ENCODE data around the gene LMAN1L.
A peak's percentile ranks its signal among the peaks of the same experiment; 100 is the strongest.
"Not testable (repeated sequence)": the region's sequence is repeated elsewhere in the genome, so short reads cannot be mapped to it uniquely, and the experiment has no call there.

LMAN1L gene

GRCh38 chr15:74782259-74783071 is 30.2 kb upstream of the LMAN1L start:
- DNase-seq (ENCODE audit: low read depth in 2 of 3, low spot score in 1 of 3) = no peak

GRCh38 chr15:74783072-74783807 is 29.4 kb upstream of the LMAN1L start:
- no peak for DNase-seq (ENCODE audit: low read depth in 2 of 3, low spot score in 1 of 3)

DNA sequence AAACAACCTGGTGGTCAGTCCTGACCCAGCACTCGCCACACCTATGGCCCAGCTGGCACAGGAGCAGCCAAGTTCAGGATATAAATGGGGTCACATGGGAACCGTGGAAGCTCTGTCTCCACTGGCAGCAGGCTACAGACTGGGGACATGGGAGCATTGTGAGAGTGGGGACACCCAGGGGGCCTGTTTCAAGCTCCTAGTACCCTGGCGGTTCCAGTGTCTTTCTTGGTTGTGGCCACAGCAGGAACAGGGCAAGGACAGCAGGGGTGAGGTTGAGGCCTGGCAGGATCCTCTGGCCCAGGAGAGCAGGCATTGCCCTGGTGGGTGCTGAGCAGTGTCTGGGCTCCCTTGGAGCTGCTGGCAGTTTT is 28.8 kb upstream of the LMAN1L start:
- DNase-seq (ENCODE audit: low read depth in 2 of 3, low spot score in 1 of 3) = no peak

DNA sequence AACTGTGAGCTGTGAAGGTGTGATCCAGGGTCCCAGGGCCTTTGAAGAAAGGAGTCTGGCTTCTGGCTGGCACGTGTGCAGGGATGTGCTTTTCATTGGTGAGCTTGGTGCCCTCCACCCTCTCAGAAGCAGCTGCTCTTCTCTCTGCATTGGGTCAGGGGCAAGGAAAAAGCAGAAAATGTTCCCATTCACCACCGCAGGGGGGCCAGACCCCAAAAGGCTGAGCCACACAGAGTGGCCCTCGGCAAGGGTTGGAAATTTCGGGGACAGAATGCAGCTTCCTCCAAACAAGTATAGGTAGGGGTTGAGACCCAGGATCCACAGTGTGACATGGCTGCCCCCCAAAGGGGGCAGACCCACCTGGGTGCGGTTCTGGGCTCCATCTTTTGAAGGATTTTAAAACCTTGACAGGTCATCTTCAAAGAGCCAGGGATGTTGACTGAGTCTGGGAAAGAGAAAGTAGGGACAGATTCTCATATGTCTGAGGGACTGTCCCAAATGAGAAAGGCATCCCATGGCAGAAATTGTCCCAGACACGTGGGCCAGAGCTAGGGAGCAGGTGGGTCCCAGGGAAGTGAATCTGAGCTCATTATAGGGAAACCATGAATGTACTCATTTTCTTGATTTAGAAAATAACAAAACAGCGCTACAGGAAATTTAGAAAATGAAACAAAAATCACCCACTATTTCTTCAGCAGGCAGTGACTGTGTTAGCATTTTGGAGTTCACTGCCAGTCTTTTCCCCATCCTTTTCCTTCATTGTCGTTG is 28.0 kb upstream of the LMAN1L start:
- DNase-seq (ENCODE audit: low read depth in 2 of 3, low spot score in 1 of 3) = no peak

- peak in 1 of 3 donors; percentile 50 for DNase-seq (ENCODE audit: low read depth in 2 of 3, low spot score in 1 of 3)
Observed at GRCh38 chr15:74785194-74786032, 27.2 kb upstream of the LMAN1L start.

DNA sequence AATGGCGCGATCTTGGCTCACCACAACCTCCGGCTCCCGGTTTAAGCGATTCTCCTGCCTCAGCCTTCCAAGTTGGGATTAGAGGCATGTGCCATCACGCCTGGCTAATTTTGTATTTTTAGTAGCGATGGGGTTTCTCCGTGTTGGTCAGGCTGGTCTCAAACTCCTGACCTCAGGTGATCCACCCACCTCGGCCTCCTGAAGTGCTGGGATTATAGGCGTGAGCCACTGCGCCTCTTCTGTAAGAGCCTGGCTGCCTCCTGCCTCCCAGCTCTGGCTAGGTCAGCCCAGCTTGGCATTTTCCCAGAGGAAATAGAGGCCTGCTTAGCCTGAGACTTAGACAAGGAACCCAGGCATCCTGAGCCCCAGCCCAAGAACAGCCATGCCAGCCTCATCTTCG is 26.6 kb upstream of the LMAN1L start:
- DNase-seq (ENCODE audit: low read depth in 2 of 3, low spot score in 1 of 3) = not testable (repeated sequence)

- DNase-seq (ENCODE audit: low read depth in 2 of 3, low spot score in 1 of 3) = no peak
Observed at GRCh38 chr15:74786551-74787165, 26.0 kb upstream of the LMAN1L start.

DNA sequence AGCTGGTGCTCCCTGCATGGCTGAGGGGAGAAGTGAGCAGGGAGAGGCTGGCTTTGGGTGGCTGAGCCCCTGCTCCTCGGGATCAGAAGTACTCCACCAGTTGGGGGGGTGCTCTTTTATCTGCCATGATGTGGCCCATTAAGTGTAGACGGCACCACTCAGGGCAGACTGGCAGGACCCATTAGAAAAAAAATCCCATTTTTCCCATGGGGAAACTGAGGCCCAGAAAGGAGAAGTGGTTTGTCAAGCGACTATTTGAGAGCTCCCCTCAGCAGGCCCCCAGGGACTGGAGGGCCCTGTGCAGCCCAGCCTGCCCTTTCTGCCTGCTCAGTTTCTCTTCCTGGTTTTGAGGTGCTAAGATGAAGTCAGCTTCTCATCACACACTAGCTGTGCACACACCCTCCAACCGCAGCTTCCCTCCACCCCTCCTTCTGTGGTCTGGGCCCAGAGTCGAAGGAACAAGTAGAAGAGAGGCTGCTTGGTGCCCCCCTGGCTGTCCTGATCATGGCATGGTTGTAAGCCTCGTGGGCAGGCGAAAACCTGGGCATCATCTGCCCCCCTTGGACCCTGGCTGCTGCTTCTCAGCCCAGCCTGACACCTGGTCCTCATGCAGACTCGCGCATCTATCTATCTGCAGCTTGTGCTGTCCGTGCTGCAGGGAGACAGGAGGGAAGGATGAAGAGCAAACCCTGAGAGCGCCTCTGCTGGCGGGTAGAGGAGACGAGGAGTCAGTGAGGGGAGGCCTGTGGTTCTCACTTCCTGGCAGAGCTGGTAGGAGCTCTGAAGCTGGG is 25.2 kb upstream of the LMAN1L start:
- peak; percentile 86 to 92 (median 91) for DNase-seq (ENCODE audit: low read depth in 2 of 3, low spot score in 1 of 3)

GRCh38 chr15:74788042-74788682 is 24.5 kb upstream of the LMAN1L start:
- DNase-seq (ENCODE audit: low read depth in 2 of 3, low spot score in 1 of 3) = no peak

DNA sequence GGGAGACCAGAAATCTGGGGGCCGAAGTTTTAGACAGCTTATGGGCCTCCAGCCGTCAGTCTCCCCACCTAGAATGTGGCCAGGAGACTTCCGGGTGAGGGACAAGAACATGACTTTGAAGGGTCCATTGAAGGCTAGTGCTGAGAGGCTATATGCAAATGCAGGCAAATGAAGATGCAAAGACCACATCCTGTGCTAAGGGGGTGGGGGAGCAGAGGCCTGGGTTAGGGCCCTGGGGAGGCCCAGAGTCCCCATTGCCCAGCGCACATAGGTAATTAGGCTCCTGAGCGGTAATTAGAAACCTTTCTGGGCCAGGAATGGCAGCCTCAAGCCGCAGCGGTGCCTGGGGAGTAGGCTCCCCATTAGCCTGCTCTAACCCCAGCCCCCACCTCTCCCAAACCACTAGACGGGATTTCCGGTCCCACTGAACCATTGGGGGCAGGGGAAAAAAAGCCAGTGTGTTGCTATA is 23.9 kb upstream of the LMAN1L start:
- DNase-seq (ENCODE audit: low read depth in 2 of 3, low spot score in 1 of 3) = no peak

GRCh38 chr15:74789171-74789631 is 23.4 kb upstream of the LMAN1L start:
- no peak for DNase-seq (ENCODE audit: low read depth in 2 of 3, low spot score in 1 of 3)

DNA sequence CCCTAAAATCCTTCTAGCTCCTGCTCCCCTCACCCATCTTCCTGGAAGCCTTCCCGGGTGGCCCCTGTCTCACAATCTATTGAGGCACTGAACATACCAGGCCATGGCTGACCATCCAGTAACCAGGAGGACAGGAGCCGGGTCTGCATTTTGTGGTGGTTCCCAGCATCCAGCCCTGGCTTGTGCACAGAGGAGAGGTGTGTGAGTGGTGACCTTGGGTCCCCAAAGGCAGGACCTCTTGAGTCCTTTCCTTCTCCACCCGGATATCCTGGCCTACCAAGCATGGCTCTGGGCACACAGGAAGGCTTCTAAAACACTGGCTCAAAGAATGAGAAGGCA is 22.9 kb upstream of the LMAN1L start:
- no peak for DNase-seq (ENCODE audit: low read depth in 2 of 3, low spot score in 1 of 3)

DNA sequence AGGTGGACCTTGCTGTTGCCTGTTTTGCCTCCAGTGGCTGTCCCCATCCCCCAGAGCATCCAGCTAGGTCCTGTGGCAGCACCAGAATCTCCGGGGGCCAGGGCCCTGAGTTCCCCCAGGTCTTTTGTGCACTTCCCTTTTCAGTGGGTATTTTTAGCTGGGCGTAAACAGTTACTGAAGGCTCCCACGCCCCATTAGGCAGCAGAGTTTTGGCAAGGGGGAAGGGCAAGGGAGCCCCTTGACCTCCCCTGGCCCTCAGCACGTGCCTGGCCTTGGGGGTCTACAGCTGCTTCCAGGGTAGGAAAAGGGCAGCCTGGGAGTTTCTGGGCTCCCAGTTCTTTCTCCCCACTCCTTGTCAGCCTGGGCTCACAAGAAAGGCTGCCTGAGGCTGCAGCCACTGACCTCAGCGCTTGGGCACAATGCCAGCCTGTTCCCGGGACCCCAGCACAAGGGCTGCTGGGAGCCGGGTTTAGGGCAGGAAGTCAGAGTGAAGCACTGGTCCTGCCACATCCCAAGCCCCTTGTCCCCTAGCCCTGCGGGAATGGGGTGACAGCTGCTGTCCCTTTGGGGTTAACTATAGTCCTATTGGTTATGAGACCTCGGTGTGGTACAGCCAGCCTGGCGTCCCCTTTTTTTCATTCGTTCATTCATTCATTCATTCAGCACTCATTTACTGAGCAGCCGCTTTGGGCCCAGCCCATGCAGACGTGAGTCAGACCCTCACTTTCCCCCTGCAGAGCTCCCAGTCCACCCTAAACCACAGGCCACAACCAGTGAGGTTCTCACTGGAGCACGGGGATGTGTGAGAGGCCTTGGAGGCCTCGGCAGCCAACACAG is 22.3 kb upstream of the LMAN1L start:
- DNase-seq (ENCODE audit: low read depth in 2 of 3, low spot score in 1 of 3) = no peak

DNA sequence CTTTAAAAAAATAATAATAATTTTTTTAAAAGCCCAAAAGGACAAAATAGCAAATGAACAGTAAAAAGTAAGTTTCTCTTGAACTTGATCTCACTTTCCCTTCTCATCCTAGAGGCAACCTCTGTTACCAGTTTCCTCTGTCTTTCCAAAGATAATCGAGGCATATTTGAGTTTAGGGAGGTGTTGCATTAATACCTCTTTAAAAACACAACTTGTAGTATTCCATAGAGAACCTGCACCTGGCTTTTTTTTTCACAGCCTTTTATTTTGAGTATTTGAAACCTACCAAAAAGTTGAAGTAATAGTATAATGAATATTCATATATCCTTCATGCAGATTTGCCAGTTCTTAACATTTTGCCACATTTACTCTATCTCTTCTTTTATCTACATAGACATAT is 21.6 kb upstream of the LMAN1L start:
- DNase-seq (ENCODE audit: low read depth in 2 of 3, low spot score in 1 of 3) = no peak

- no peak for DNase-seq (ENCODE audit: low read depth in 2 of 3, low spot score in 1 of 3)
Observed at GRCh38 chr15:74791667-74792066, 21.0 kb upstream of the LMAN1L start.

DNA sequence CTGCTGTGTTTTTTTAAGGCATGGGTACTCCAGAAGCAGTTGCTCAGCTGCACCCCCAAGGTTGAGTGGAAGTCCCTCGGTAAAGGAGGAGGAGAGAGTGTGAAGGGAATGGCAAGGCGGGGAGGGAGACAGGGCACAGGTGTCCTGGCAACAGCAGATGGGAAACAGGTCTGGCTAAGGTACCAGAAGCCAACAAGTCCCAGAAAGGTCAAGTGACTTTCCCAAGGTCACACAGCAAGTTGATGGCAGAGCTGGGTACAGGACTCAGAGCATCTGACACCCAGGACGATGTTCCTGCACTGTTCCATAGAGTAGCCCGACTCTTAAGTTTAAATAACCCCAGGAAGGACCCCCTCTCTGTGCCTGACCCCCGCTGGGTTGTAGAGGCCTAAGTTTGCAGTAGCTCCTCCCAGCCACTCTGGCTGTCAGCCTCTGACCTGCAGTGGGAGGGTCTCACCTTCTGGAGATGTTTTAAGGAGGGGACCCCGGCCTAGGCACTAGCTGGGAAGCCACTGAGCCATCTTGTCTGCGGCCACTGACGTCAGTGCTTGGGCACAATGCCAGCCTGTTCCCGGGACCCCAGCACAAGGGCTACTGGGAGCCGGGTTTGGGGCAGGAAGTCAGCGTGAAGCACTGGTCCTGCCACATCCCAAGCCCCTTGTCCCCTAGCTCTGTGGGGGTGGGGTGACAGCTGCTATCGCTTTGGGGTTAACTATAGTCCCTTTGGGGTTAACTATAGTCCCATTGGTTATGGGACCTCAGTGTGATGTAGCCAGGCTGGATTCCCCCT is 20.2 kb upstream of the LMAN1L start:
- no peak for DNase-seq (ENCODE audit: low read depth in 2 of 3, low spot score in 1 of 3)

Measured in stimulated activated CD4-positive, alpha-beta T cell treated with anti-CD3 and anti-CD28 coated beads, Interleukin-12 subunit alpha, Interleukin-12 subunit beta, amount 100 ng/mL, for 48 hours (primary cell).